H1 (cell line): ENCODE data around the gene TSPEAR. TPM values are rescaled to one million over a fixed set of nuclear protein-coding genes. Genes with fewer than 3 reads are reported as not detected.

Experiments used
- CTCF ChIA-PET: fragments of 300-600 bp; sonication (Branson Sonifier 250); formaldehyde crosslinking; loops from one replicate; lab custom pipeline; 2021; ENCODE audit not compliant: partially characterized antibody; lab: Charles Lee
- POLR2A ChIA-PET: fragments of 300-600 bp; sonication (Branson Sonifier 250); formaldehyde crosslinking; loops from one replicate; lab custom pipeline; 2021; ENCODE audit warnings: inconsistent platforms; ENCODE audit not compliant: partially characterized antibody; lab: Charles Lee
- DNase-seq, 2 experiments: peaks; one replicate each; pipeline versions ENCODE4 v3.0.0 to v3.0.0-alpha.2; 2010 to 2022; ENCODE audit warnings: low spot score in 2 of 2, low read depth in 1 of 2, mixed read lengths in 1 of 2
- FAIRE-seq: peaks from 2 replicates; lab custom pipeline; 2011; peaks lifted over from hg19 to GRCh38; lab: Jason Lieb, UNC
- H2AFZ ChIP-seq: 2 replicates; pipeline ENCODE4 v1.8.1; 2012; ENCODE audit warnings: low read length, inconsistent platforms
- H2AK5ac ChIP-seq: 2 replicates; pipeline ENCODE4 v1.6.1; 2013; ENCODE audit warnings: low read depth, low read length
- H2BK120ac ChIP-seq: replicated peaks from 2 replicates; pipeline ENCODE3; 2013; ENCODE audit warnings: low read depth, low read length, inconsistent platforms
- H2BK12ac ChIP-seq: 2 replicates; pipeline ENCODE4 v1.6.1; 2013; ENCODE audit warnings: low read depth, low read length
- H2BK15ac ChIP-seq: 2 replicates; pipeline ENCODE4 v1.6.1; 2013; ENCODE audit warnings: low read length
- H2BK20ac ChIP-seq: 2 replicates; pipeline ENCODE4 v1.6.1; 2013; ENCODE audit warnings: low read length
- H2BK5ac ChIP-seq: 2 replicates; pipeline ENCODE4 v1.6.1; 2013; ENCODE audit warnings: low read depth, low read length
- H3K14ac ChIP-seq: 2 replicates; pipeline ENCODE4 v1.6.1; 2013; ENCODE audit warnings: inconsistent platforms; ENCODE audit not compliant: insufficient read length
- H3K18ac ChIP-seq: 2 replicates; pipeline ENCODE4 v1.6.1; 2013; ENCODE audit warnings: low read length; ENCODE audit errors: extremely low read depth
- H3K23ac ChIP-seq: 2 replicates; pipeline ENCODE4 v1.6.1; 2013; ENCODE audit warnings: inconsistent platforms; ENCODE audit not compliant: insufficient read length
- H3K23me2 ChIP-seq: 2 replicates; pipeline ENCODE4 v1.6.1; 2013; ENCODE audit warnings: low read depth, low read length
- H3K27ac ChIP-seq: 2 replicates; pipeline ENCODE4 v1.6.1; 2011; ENCODE audit warnings: low read depth, low read length, inconsistent platforms
- H3K27me3 ChIP-seq, 4 experiments: replicated peaks in 1 of 4; 1 replicate in 1 of 4; 2 replicates in 3 of 4; pipeline versions ENCODE4 v1.6.1 to v1.8.1; 2011 to 2013; ENCODE audit warnings: low read length in 3 of 4, mild to moderate bottlenecking in 3 of 4, inconsistent platforms in 2 of 4, mixed read lengths in 2 of 4, moderate library complexity in 1 of 4; ENCODE audit not compliant: control insufficient read depth in 3 of 4, insufficient read depth in 3 of 4; ENCODE audit errors: extremely low read depth in 1 of 4
- H3K36me3 ChIP-seq, 4 experiments: 2 replicates each; pipeline versions ENCODE4 v1.6.1 to v1.8.1; 2011 to 2013; ENCODE audit warnings: mild to moderate bottlenecking in 4 of 4, low read length in 3 of 4, moderate library complexity in 2 of 4, control low read depth in 1 of 4, inconsistent platforms in 1 of 4; ENCODE audit not compliant: insufficient read depth in 4 of 4, control insufficient read depth in 2 of 4
- H3K4ac ChIP-seq: replicated peaks from 2 replicates; pipeline ENCODE3; 2013; ENCODE audit warnings: low read length, low read depth, mixed read lengths, inconsistent platforms; ENCODE audit not compliant: insufficient read length
- H3K4me1 ChIP-seq, 4 experiments: replicated peaks in 1 of 4; 1 replicate in 1 of 4; 2 replicates in 3 of 4; pipeline versions ENCODE4 v1.6.1 to v1.8.1; 2011 to 2013; ENCODE audit warnings: low read length in 3 of 4, inconsistent platforms in 2 of 4, mixed read lengths in 1 of 4; ENCODE audit not compliant: insufficient read depth in 4 of 4, control insufficient read depth in 3 of 4
- H3K4me2 ChIP-seq, 2 experiments: 2 replicates each; pipeline versions ENCODE4 v1.6.1 to v1.8.1; 2011 to 2013; ENCODE audit warnings: low read depth in 2 of 2, low read length in 2 of 2, control low read depth in 1 of 2, inconsistent platforms in 1 of 2, mild to moderate bottlenecking in 1 of 2; ENCODE audit not compliant: insufficient read depth in 1 of 2
- H3K4me3 ChIP-seq, 4 experiments: fragments of 200-600, 300-600 bp in 1 of 4; sonication (generic), shearing (Covaris generic), sonication (Bioruptor Twin) in 1 of 4; 2 replicates each; pipeline versions ENCODE4 v1.5.1 to v1.8.1; 2011 to 2016; ENCODE audit warnings: low read length in 4 of 4, low read depth in 3 of 4, control low read depth in 2 of 4, inconsistent platforms in 2 of 4, mild to moderate bottlenecking in 2 of 4, mixed read lengths in 1 of 4, moderate library complexity in 1 of 4; ENCODE audit not compliant: insufficient read depth in 2 of 4; ENCODE audit errors: extremely low read depth in 1 of 4
- H3K56ac ChIP-seq: replicated peaks from 2 replicates; pipeline ENCODE3; 2013; ENCODE audit warnings: low read depth, mild to moderate bottlenecking, mixed read lengths, low read length, inconsistent platforms; ENCODE audit not compliant: insufficient read length
- H3K79me1 ChIP-seq: 2 replicates; pipeline ENCODE4 v1.6.1; 2013; ENCODE audit warnings: low read depth, low read length, control low read depth
- H3K79me2 ChIP-seq, 2 experiments: 2 replicates each; pipeline versions ENCODE4 v1.6.1 to v1.8.1; 2012 to 2013; ENCODE audit warnings: low read length in 2 of 2, mild to moderate bottlenecking in 2 of 2, inconsistent platforms in 1 of 2; ENCODE audit not compliant: insufficient read depth in 2 of 2, control insufficient read depth in 1 of 2
- H3K9ac ChIP-seq, 4 experiments: replicated peaks in 1 of 4; 1 replicate in 1 of 4; 2 replicates in 3 of 4; pipeline versions ENCODE4 v1.6.1 to v1.8.1; 2011 to 2013; ENCODE audit warnings: low read depth in 3 of 4, low read length in 3 of 4, control low read depth in 2 of 4, mild to moderate bottlenecking in 2 of 4, moderate library complexity in 2 of 4, inconsistent platforms in 1 of 4; ENCODE audit errors: extremely low read depth in 1 of 4
- H3K9me3 ChIP-seq, 2 experiments: 2 replicates each; pipeline versions ENCODE4 v1.6.1 to v1.8.1; 2012 to 2013; ENCODE audit warnings: mild to moderate bottlenecking in 2 of 2, moderate library complexity in 2 of 2, control low read depth in 1 of 2, inconsistent platforms in 1 of 2, low read depth in 1 of 2, low read length in 1 of 2, mixed read lengths in 1 of 2; ENCODE audit not compliant: insufficient read depth in 2 of 2
- H4K20me1 ChIP-seq, 2 experiments: replicated peaks in 1 of 2; 2 replicates each; pipeline versions ENCODE3 to v1.8.1; 2011 to 2013; ENCODE audit warnings: inconsistent platforms in 2 of 2, low read length in 2 of 2, mild to moderate bottlenecking in 1 of 2; ENCODE audit not compliant: insufficient read depth in 2 of 2, control insufficient read depth in 1 of 2
- H4K5ac ChIP-seq: 2 replicates; pipeline ENCODE4 v1.6.1; 2013; ENCODE audit warnings: low read length, low read depth, mixed read lengths, inconsistent platforms; ENCODE audit not compliant: insufficient read length
- H4K8ac ChIP-seq: 2 replicates; pipeline ENCODE4 v1.8.0; 2013; ENCODE audit warnings: mild to moderate bottlenecking, moderate library complexity, low read length, inconsistent platforms; ENCODE audit not compliant: insufficient read depth; ENCODE audit errors: extremely low read depth
- H4K91ac ChIP-seq: replicated peaks from 2 replicates; pipeline ENCODE3; 2013; ENCODE audit warnings: low read length, mixed read lengths, inconsistent platforms; ENCODE audit not compliant: insufficient read length
- CBX5 ChIP-seq: fragments of 300-800, 300-1000 bp; sonication (generic); IDR thresholded peaks from 2 replicates; pipeline ENCODE4 v1.7.1; 2016; ENCODE audit warnings: antibody characterized with exemption, low read length, low read depth
- CTBP2 ChIP-seq: IDR thresholded peaks from 2 replicates; pipeline ENCODE4 v1.7.0; 2011; ENCODE audit warnings: borderline replicate concordance, mild to moderate bottlenecking, moderate library complexity, mixed read lengths, low read length; ENCODE audit not compliant: insufficient read depth, insufficient read length
- HDAC2 ChIP-seq, 2 experiments: fragments of 300-600 bp in 1 of 2; sonication (generic) in 1 of 2; IDR thresholded peaks; 2 replicates each; pipeline ENCODE4 v1.6.1; 2011 to 2012; ENCODE audit warnings: low read depth in 2 of 2, low read length in 2 of 2, mild to moderate bottlenecking in 2 of 2, moderate library complexity in 2 of 2, borderline replicate concordance in 1 of 2, inconsistent platforms in 1 of 2
- JUND ChIP-seq: IDR thresholded peaks from 2 replicates; pipeline ENCODE4 v1.6.1; 2011; ENCODE audit warnings: mild to moderate bottlenecking, improper control_type of control experiment, low read length
- KDM4A ChIP-seq: IDR thresholded peaks from one replicate; pipeline ENCODE4 v1.7.1; 2012; ENCODE audit warnings: low read depth, mild to moderate bottlenecking, moderate library complexity, low read length, inconsistent platforms; ENCODE audit not compliant: severe bottlenecking
- POLR2AphosphoS5 ChIP-seq: IDR thresholded peaks from 2 replicates; pipeline ENCODE4 v1.6.1; 2011; ENCODE audit warnings: low read depth, low read length
- SP2 ChIP-seq: IDR thresholded peaks from 2 replicates; pipeline ENCODE4 v1.6.1; 2012; ENCODE audit warnings: mild to moderate bottlenecking, low read length, inconsistent platforms
- TAF1 ChIP-seq: IDR thresholded peaks from 2 replicates; pipeline ENCODE4 v1.6.1; 2011; ENCODE audit warnings: mild to moderate bottlenecking, low read depth, low read length
- WGBS, 2 experiments: shearing (Covaris generic) in 1 of 2; methylation state at CpG; one replicate each; pipeline versions ENCODE4 v1.1.6 to v1.1.7; 2013 to 2015; ENCODE audit warnings: low lambda C conversion rate in 2 of 2, mixed read lengths in 2 of 2, inconsistent platforms in 1 of 2, low coverage in 1 of 2, missing lambda C conversion rate in 1 of 2; ENCODE audit not compliant: insufficient replicate concordance in 2 of 2, insufficient coverage in 1 of 2, insufficient read length in 1 of 2; ENCODE audit errors: extremely low coverage in 1 of 2, missing lambda C conversion rate in 1 of 2; 5-methylcytosine and 5-hydroxymethylcytosine counted together
- polyA plus RNA-seq, 7 experiments: library from polyadenylated mRNA; depleted of rRNA in 3 of 7; stranded (reverse) in 5 of 7; unstranded in 2 of 7; fragments of >200 nt in 5 of 7; fragments of 200-250 nt in 2 of 7; gene quantifications; 1 replicate in 5 of 7; 2 replicates in 1 of 7; 4 replicates in 1 of 7; pipeline versions ENCODE4 v1.2.1 to v1.2.3, GENCODE V29; 2011 to 2013; ENCODE audit warnings: missing spikeins in 2 of 7, mixed read lengths in 2 of 7
- total RNA-seq: library from RNA; stranded (reverse); fragmentation: NEBNext Ultra II Directional; extraction: Animal tissue kit (Norgen Biotek cat#: 25700); gene quantifications from 2 replicates; pipeline ENCODE4 v1.2.1, GENCODE V29; 2021

TSPEAR gene
- total and polyA plus RNA-seq, 2 of the 8 experiments (the other 6 are each of a cell fraction or from before 2014, with no cell fraction given): 0.58 to 0.89 TPM

- 87% methylated on average over 16 of the region's 18 CpGs; no CpG with 5 or more reads in 1 of the 2 experiments for WGBS, 2 experiments
- peak overlapping the region; percentile 68; the same call in 1 of the 2 replicates for H2BK12ac ChIP-seq
- DNase-seq: no peak
These were observed 82.5 kb downstream of the TSPEAR start for GRCh38 chr21:44628707-44629391.

More at GRCh38 chr21:44628707-44629391, 82.5 kb downstream of the TSPEAR start:
- Histone ChIP-seq H3K4me2 (no peak overlapping the region), H3K56ac (no peak overlapping the region), H3K9ac (no peak overlapping the region), H3K23me2 (no peaks in the 10 kb centered on the region), H4K91ac (no peak overlapping the region), H3K4me1 (no peaks in the 10 kb centered on the region; a peak in 1 of 7 replicates), H2BK20ac (no peak overlapping the region), H3K36me3 (no peaks in the 10 kb centered on the region), H3K4me3 (no peak overlapping the region), H3K14ac (no peak overlapping the region), H3K79me1 (no peaks in the 10 kb centered on the region), H2BK5ac (no peak overlapping the region), H3K18ac (no peak overlapping the region), H3K27ac (no peak overlapping the region), H4K8ac (no peak overlapping the region), H3K23ac (no peak overlapping the region), H4K20me1 (no peaks in the 10 kb centered on the region), H3K79me2 (no peaks in the 10 kb centered on the region), H2AFZ (no peak overlapping the region), H3K4ac (no peak overlapping the region), H4K5ac (no peak overlapping the region), H2AK5ac (no peak overlapping the region), H3K27me3 (no peaks in the 10 kb centered on the region), H2BK120ac (no peak overlapping the region), H2BK15ac (0 out of 2 replicates have a peak overlapping the region, but pooled peaks have one; percentile 46), H3K9me3 (peaks cover 9 to 13% of the 10 kb centered on the region in 2 experiments)
- no peak for FAIRE-seq
- POLR2A ChIA-PET: no interaction called here
- CTCF ChIA-PET: interaction anchor here (0.6 kb wide), 1 partner anchor 92 kb away, joined by 3 read pairs; no protein-coding TSS in a partner anchor
- TF ChIP-seq HDAC2 (IDR thresholded peaks at IDR 0.05; ENCODE audit: borderline replicate concordance in 1 of 2, low read depth in 2 of 2, low read length in 2 of 2): no peak
- no peak for TF ChIP-seq KDM4A
- no peak for TF ChIP-seq CBX5
- TF ChIP-seq TAF1: no peak
- no peak for TF ChIP-seq SP2
- no peak for TF ChIP-seq CTBP2
- TF ChIP-seq POLR2AphosphoS5: no peak
- no peak for TF ChIP-seq JUND
